ENCODE data around the gene SAC3D1.

SAC3D1 gene

GRCh38 chr11:65086809-65087208 is 45.8 kb downstream of the SAC3D1 start:
- in situ Hi-C loops (cut with HindIII; ENCODE audit: low sequenced_read_pairs): no loop called here

DNA sequence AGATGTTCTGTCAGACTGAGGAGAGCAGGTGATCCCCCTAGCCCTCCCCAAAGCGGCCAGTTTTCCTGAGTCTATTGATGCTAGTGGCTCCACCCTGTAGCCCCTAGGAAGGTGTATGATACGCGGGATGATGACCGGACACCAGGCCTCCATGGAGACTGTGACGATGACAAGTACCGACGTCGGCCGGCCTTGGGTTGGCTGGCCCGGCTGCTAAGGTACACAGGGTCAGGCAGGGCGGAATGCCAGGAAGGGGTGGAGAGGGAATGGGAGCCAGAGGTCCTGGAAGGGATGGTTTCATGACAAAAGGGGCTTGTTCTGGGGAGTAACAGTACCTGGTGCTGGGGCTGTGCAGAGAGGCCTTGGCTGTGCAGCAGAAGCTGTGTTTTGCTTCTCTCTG is 46.2 kb downstream of the SAC3D1 start:
- in situ Hi-C loops (cut with HindIII; ENCODE audit: low sequenced_read_pairs): no loop called here

GRCh38 chr11:65087827-65088226 is 46.8 kb downstream of the SAC3D1 start:
- in situ Hi-C loops (cut with HindIII; ENCODE audit: low sequenced_read_pairs): no loop called here

GRCh38 chr11:65089621-65090020 is 48.6 kb downstream of the SAC3D1 start:
- in situ Hi-C loops (cut with HindIII; ENCODE audit: low sequenced_read_pairs): no loop called here

GRCh38 chr11:65090628-65091027 is 49.6 kb downstream of the SAC3D1 start:
- in situ Hi-C loops (cut with HindIII; ENCODE audit: low sequenced_read_pairs): no loop called here
